Skeletal muscle tissue (tissue), 4 donors: Measurements from ENCODE around the gene CCSER2. TPM values are rescaled to one million over a fixed set of nuclear protein-coding genes. Genes with fewer than 3 reads are reported as not detected.

Experiments used
- H3K27ac ChIP-seq: one replicate; pipeline ENCODE4 v1.7.0; 2013; ENCODE audit warnings: mild to moderate bottlenecking, low read depth, low read length, inconsistent platforms
- H3K27me3 ChIP-seq, 3 donors: one replicate each; pipeline ENCODE4 v1.7.0; 2013; ENCODE audit warnings: low read length in 3 of 3; ENCODE audit not compliant: control insufficient read depth in 3 of 3, insufficient read depth in 3 of 3
- H3K36me3 ChIP-seq, 3 donors: one replicate each; pipeline ENCODE4 v1.7.0; 2013; ENCODE audit warnings: low read length in 3 of 3; ENCODE audit not compliant: control insufficient read depth in 3 of 3, insufficient read depth in 3 of 3
- H3K4me1 ChIP-seq, 3 donors: one replicate each; pipeline ENCODE4 v1.7.0; 2013; ENCODE audit warnings: low read length in 3 of 3, mild to moderate bottlenecking in 3 of 3; ENCODE audit not compliant: control insufficient read depth in 3 of 3, insufficient read depth in 3 of 3
- H3K4me3 ChIP-seq, 3 donors: one replicate each; pipeline ENCODE4 v1.7.0; 2013; ENCODE audit warnings: low read length in 3 of 3
- H3K9ac ChIP-seq, 3 donors: one replicate each; pipeline ENCODE4 v1.7.0; 2013; ENCODE audit warnings: low read length in 3 of 3, mild to moderate bottlenecking in 3 of 3, moderate library complexity in 2 of 3, low read depth in 1 of 3
- H3K9me3 ChIP-seq, 3 donors: one replicate each; pipeline ENCODE4 v1.7.0; 2013; ENCODE audit warnings: low read length in 3 of 3; ENCODE audit not compliant: control insufficient read depth in 3 of 3
- total RNA-seq: library from RNA; depleted of rRNA; stranded (reverse); fragments of >200 nt; gene quantifications from one replicate; pipeline ENCODE4 v1.2.3, GENCODE V29; 2014
- donor health status: Osteomylitis.

CCSER2 gene
- total RNA-seq, 1 donor from 2014 or later: 43.3 TPM

DNA sequence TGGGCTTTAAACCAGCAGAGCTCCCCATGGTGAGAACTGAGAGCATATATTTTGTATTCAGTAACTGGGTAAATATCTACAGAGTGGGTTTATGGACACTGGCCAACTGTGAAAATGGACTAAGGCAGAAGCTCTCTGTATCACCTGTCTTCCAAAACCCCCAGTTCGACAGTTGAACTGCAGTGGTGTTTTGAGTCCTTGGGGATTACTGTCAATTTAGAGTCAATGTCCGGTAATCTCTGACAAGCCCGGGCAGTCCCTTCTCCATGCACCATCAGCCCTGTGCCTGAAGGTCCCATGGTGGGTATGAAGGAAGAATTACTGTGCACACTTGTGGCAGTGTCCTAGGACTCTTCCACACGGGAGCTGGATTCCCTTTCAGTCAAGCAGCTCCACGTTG is 235.0 kb downstream of the CCSER2 start:
- no peak overlapping the region for H3K4me3 ChIP-seq
- no peaks in the 10 kb centered on the region for H3K36me3 ChIP-seq
- no peak overlapping the region for H3K9ac ChIP-seq
- no peak overlapping the region for H3K27ac ChIP-seq
- H3K4me1 ChIP-seq: no peaks in the 10 kb centered on the region
- H3K27me3 ChIP-seq: peaks cover 0 to 5% (median 0%) of the 10 kb centered on the region in 3 donors
- H3K9me3 ChIP-seq: no peaks in the 10 kb centered on the region

GRCh38 chr10:84563868-84564267 is 235.5 kb downstream of the CCSER2 start:
- no peaks in the 10 kb centered on the region for H3K4me1 ChIP-seq
- H3K4me3 ChIP-seq: no peak overlapping the region
- no peaks in the 10 kb centered on the region for H3K9me3 ChIP-seq
- no peak overlapping the region for H3K9ac ChIP-seq
- H3K27ac ChIP-seq: no peak overlapping the region
- no peaks in the 10 kb centered on the region for H3K36me3 ChIP-seq
- H3K27me3 ChIP-seq: peaks cover 0 to 5% (median 0%) of the 10 kb centered on the region in 3 donors

GRCh38 chr10:84565881-84566582 is 237.6 kb downstream of the CCSER2 start:
- Histone ChIP-seq H3K4me1 (no peaks in the 10 kb centered on the region), H3K9ac (no peak overlapping the region), H3K4me3 (no peak overlapping the region), H3K27ac (no peak overlapping the region), H3K9me3 (no peaks in the 10 kb centered on the region), H3K27me3 (peaks cover 0 to 5% (median 0%) of the 10 kb centered on the region in 3 donors), H3K36me3 (no peaks in the 10 kb centered on the region)

DNA sequence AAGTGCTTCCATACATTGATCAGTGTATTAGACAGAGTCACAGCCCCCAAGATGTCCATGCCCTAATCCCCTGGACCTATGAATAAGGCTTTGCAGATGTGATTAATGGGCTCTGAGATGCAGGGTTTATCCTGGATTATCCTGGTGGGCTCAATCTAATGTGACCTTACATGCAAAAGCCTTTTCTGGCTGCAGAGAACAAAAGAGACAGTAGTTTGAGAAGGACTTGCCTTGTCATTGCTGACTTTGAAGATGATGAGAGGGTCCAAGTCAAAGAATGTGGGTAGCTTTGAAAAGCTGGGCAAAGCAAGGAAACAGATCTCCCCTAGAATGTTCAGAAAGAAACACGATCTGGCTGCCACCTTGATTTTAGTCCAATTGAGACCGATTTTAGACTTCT is 238.7 kb downstream of the CCSER2 start:
- Histone ChIP-seq H3K36me3 (no peaks in the 10 kb centered on the region), H3K4me3 (no peak overlapping the region), H3K9me3 (no peaks in the 10 kb centered on the region), H3K27ac (no peak overlapping the region), H3K4me1 (no peaks in the 10 kb centered on the region), H3K27me3 (peaks cover 0 to 5% (median 0%) of the 10 kb centered on the region in 3 donors), H3K9ac (no peak overlapping the region)

Other genes with a start within 250 kb of the CCSER2 start
- gene GHITM, start 189.1 kb upstream of the CCSER2 start, total RNA-seq: 122 TPM
- gene GPR15LG, start 154.8 kb upstream of the CCSER2 start, total RNA-seq: not detected
- gene CDHR1, start 134.1 kb upstream of the CCSER2 start, total RNA-seq: under 0.01 TPM
- not detected for gene LRIT2, start 103.0 kb upstream of the CCSER2 start, total RNA-seq
- gene LRIT1, start 87.0 kb upstream of the CCSER2 start, total RNA-seq: not detected
- gene RGR, start 83.5 kb upstream of the CCSER2 start, total RNA-seq: 13.6 TPM